ENCODE results near the gene LIX1L. TPM values are rescaled to one million over a fixed set of nuclear protein-coding genes. Genes with fewer than 3 reads are reported as not detected.
A peak's percentile ranks its signal among the peaks of the same experiment; 100 is the strongest.

The LIX1L gene
- total RNA-seq, 6 experiments from 2014 or later, result 10.6 to 11.9 (median 11.0) TPM

DNA sequence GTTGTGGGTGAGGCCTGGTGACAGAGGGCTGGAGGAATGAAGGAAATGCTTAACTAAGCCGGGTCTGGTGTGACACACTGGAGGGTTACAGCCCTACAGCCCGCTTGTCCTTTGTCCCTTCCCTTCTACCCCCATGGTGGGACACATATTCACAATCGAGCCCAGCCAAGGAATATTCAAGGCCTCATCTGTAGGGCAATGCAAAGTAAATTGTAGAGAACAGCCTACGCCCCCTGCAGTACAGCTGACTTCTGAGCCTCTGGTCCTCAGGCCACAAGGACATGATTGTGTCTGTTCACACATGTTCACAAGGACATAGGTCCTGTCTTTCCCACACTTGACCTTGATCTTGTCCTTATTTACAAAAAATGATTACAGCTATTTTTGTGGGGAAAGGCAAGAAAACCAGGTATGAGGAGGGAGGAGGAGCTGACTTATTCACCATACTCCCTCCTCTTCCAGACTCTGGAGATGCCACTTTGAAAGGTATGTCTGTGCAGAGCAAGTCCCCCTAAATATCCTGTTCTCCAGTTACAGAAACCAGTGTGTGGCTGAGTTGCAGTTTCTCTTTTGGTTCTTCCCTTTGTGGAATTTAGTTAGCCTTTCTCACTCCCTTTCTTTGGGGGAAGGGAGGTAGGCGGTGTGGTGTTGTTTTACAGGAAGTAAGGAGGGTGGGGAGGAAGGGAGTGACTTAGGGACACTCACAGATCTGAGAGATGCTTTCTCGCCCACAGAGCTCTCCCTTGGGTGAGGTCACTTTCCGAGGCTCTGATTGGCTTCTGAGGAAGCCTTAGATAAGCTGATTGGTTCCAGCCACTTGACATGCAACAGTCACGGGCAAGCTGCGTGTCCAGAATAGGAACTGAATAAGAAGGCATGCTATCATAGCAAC is 21.3 kb upstream of the LIX1L start:
- Histone ChIP-seq H3K9me3 (no peaks in the 10 kb centered on the region), H3K4me3 (peak overlapping the region in 1 of 3 donors; percentile 5), H3K27me3 (no peaks in the 10 kb centered on the region), H3K36me3 (no peaks in the 10 kb centered on the region), H3K4me1 (peaks cover 0 to 45% (median 11%) of the 10 kb centered on the region in 4 donors), H3K27ac (peak overlapping the region; percentile 77 to 91 (median 86))
- ATAC-seq (peak; percentile 71 to 78 (median 74)), DNase-seq (peak; percentile 71 to 80 (median 77))
- TF ChIP-seq POLR2A (IDR thresholded peaks at IDR 0.05), result peak; percentile 67
- TF ChIP-seq CTCF (IDR thresholded peaks at IDR 0.05), result peak in 1 of 4 donors; percentile 11
- intact Hi-C loops (cut with DNase I), result loop anchor here in 1 of 2 donors (5.0 kb wide), 1 partner anchor 33 kb away; no protein-coding TSS in a partner anchor
- WGBS (ENCODE audit: insufficient coverage, low coverage, low lambda C conversion rate, missing lambda C conversion rate), result 33% methylated on average over 8 of the region's 9 CpGs

- peaks cover 0 to 43% (median 11%) of the 10 kb centered on the region in 4 donors for H3K4me1 ChIP-seq
- ATAC-seq, result no peak
- H3K27ac ChIP-seq, result peak overlapping the region; percentile 77 to 91 (median 86)
- H3K4me3 ChIP-seq, result peak overlapping the region in 1 of 3 donors; percentile 5
- H3K9me3 ChIP-seq, result no peaks in the 10 kb centered on the region
- no peak for DNase-seq
- H3K36me3 ChIP-seq, result no peaks in the 10 kb centered on the region
- intact Hi-C loops (cut with DNase I), result loop anchor here in 1 of 2 donors (5.0 kb wide), 1 partner anchor 34 kb away; no protein-coding TSS in a partner anchor
- TF ChIP-seq CTCF (IDR thresholded peaks at IDR 0.05) (no peak), POLR2A (IDR thresholded peaks at IDR 0.05) (no peak)
- H3K27me3 ChIP-seq, result no peaks in the 10 kb centered on the region
Observed at GRCh38 chr1:145978471-145978853, 20.6 kb upstream of the LIX1L start.

GRCh38 chr1:145977486-145978470 is 20.0 kb upstream of the LIX1L start:
- intact Hi-C loops (cut with DNase I), result loop anchor here in 1 of 2 donors (5.0 kb wide), 1 partner anchor 35 kb away; no protein-coding TSS in a partner anchor
- DNase-seq (peak; percentile 65 to 77 (median 65)), ATAC-seq (peak; percentile 65 to 74 (median 70))

More at GRCh38 chr1:145977486-145978470, 20.0 kb upstream of the LIX1L start:
- Histone ChIP-seq H3K36me3 (no peaks in the 10 kb centered on the region), H3K9me3 (no peaks in the 10 kb centered on the region), H3K4me3 (no peak overlapping the region), H3K4me1 (peaks cover 0 to 43% (median 15%) of the 10 kb centered on the region in 4 donors), H3K27ac (peak overlapping the region; percentile 77 to 91 (median 86)), H3K27me3 (no peaks in the 10 kb centered on the region)
- 17% methylated on average over 9 of the region's 9 CpGs for WGBS (ENCODE audit: insufficient coverage, low coverage, low lambda C conversion rate, missing lambda C conversion rate)
- TF ChIP-seq POLR2A (IDR thresholded peaks at IDR 0.05), result no peak
- TF ChIP-seq CTCF (IDR thresholded peaks at IDR 0.05), result peak; percentile 83 to 91 (median 84)

Data from right lobe of liver (tissue), 6 donors.